ENCODE results near the gene YIPF5. TPM values are rescaled to one million over a fixed set of nuclear protein-coding genes. Genes with fewer than 3 reads are reported as not detected.

YIPF5 gene
- total and polyA plus RNA-seq, 9 donors = 15.9 to 46.2 (median 35.4) TPM

- no peak overlapping the region for H3K27ac ChIP-seq
- H3K9me3 ChIP-seq = no peaks in the 10 kb centered on the region
- H3K4me3 ChIP-seq = no peak overlapping the region
- no peaks in the 10 kb centered on the region for H3K27me3 ChIP-seq
- no peaks in the 10 kb centered on the region for H3K36me3 ChIP-seq
- intact Hi-C loops (cut with DNase I) = no loop called here
- TF ChIP-seq CTCF (IDR thresholded peaks at IDR 0.05) (no peak), POLR2A (IDR thresholded peaks at IDR 0.05) (no peak), EP300 (IDR thresholded peaks at IDR 0.05) (no peak)
- DNase-seq = no peak
- no peaks in the 10 kb centered on the region for H3K4me1 ChIP-seq (ENCODE audit: insufficient read depth)
Measured at GRCh38 chr5:144117412-144117811, 53.0 kb downstream of the YIPF5 start.

DNA sequence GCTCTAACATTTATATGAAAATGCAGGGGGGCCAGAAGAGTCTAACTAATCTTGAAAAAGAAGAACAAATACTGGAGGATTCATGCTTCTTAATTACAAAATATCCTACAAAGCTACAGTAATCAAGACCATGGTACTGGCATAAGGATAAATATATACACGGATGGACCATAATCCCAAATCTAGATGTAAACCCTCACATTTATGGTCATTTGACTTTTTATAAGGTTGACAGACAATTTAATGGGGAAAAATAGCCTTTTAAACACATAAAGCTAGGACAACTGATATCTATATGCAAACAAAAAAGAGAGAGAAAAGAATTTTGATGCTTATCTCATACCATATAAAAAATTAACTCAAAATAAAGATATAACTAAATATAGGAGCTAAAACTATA, 55.9 kb downstream of the YIPF5 start:
- intact Hi-C loops (cut with DNase I) = no loop called here
- H3K4me1 ChIP-seq (ENCODE audit: insufficient read depth) = no peaks in the 10 kb centered on the region
- DNase-seq = no peak
- no peaks in the 10 kb centered on the region for H3K36me3 ChIP-seq
- WGBS, 3 donors = 38 to 80% (median 41%) methylated on average over 1 of the region's 1 CpG
- no peak overlapping the region for H3K4me3 ChIP-seq
- TF ChIP-seq POLR2A (IDR thresholded peaks at IDR 0.05) = no peak
- no peak for TF ChIP-seq CTCF (IDR thresholded peaks at IDR 0.05)
- no peak for TF ChIP-seq EP300 (IDR thresholded peaks at IDR 0.05)
- H3K27ac ChIP-seq = no peak overlapping the region
- no peaks in the 10 kb centered on the region for H3K9me3 ChIP-seq
- no peaks in the 10 kb centered on the region for H3K27me3 ChIP-seq

Small RNAs within 50 kb of the gene (small RNA-seq; reads per million reads assigned to genes)
- gene RN7SL87P = not detected

Other genes starting within 250 kb of the YIPF5 start
- gene KCTD16, start 214 bp upstream of the YIPF5 start, total RNA-seq = under 1 TPM in 6 of 7 donors, not detected in 1; under 0.01 to 0.46 (median 0.13) TPM
- gene KCTD16, start 214 bp upstream of the YIPF5 start, polyA plus RNA-seq = under 1 TPM; 0.05 to 0.23 TPM

Measured in ovary (tissue), 9 donors.